SU-DHL-6 (cell line): ENCODE measurements around the gene HRK.

Experiments used
- H2AFZ ChIP-seq: fragments of 200-600 bp; sonication (generic); 2 replicates; pipeline ENCODE4 v1.6.1; 2014; ENCODE audit warnings: low read depth, mild to moderate bottlenecking, moderate library complexity, mixed read lengths, antibody characterized with exemption, low read length; ENCODE audit not compliant: severe bottlenecking
- H3F3A ChIP-seq: fragments of 200-600 bp; shearing (Covaris generic); 2 replicates; pipeline ENCODE4 v1.6.0; 2016; ENCODE audit warnings: antibody characterized with exemption, mild to moderate bottlenecking; ENCODE audit not compliant: insufficient read depth
- H3K27ac ChIP-seq: fragments of 200-600 bp; sonication (generic); 2 replicates; pipeline ENCODE4 v1.5.1; 2016; ENCODE audit warnings: low read depth, mild to moderate bottlenecking, low read length, moderate library complexity, mixed read lengths
- H3K27me3 ChIP-seq: fragments of 200-600 bp; sonication (generic), shearing (Covaris generic); 2 replicates; pipeline ENCODE4 v1.6.0; 2014; ENCODE audit warnings: mild to moderate bottlenecking, low read length
- H3K36me3 ChIP-seq: fragments of 200-600 bp; sonication (generic); 2 replicates; pipeline ENCODE4 v1.6.1; 2014; ENCODE audit warnings: mild to moderate bottlenecking, low read length, mixed read lengths
- H3K4me2 ChIP-seq: fragments of 300-600, 200-600 bp; shearing (Covaris generic), sonication (generic); 2 replicates; pipeline ENCODE4 v1.6.0; 2014; ENCODE audit warnings: low read length, low read depth, mild to moderate bottlenecking; ENCODE audit not compliant: poor library complexity, severe bottlenecking
- H3K4me3 ChIP-seq: fragments of 200-600 bp; sonication (generic); 2 replicates; pipeline ENCODE4 v1.5.1; 2014; ENCODE audit warnings: antibody characterized with exemption, low read length, mild to moderate bottlenecking, mixed read lengths; ENCODE audit not compliant: insufficient read depth, poor library complexity, severe bottlenecking
- H3K79me2 ChIP-seq: fragments of 200-600 bp; sonication (generic); 2 replicates; pipeline ENCODE4 v1.6.1; 2014; ENCODE audit warnings: mild to moderate bottlenecking, low read length, moderate library complexity; ENCODE audit not compliant: insufficient read depth
- H3K9ac ChIP-seq: fragments of 200-600 bp; sonication (generic); 2 replicates; pipeline ENCODE4 v1.7.0; 2014; ENCODE audit warnings: mild to moderate bottlenecking, low read length
- H3K9me2 ChIP-seq: fragments of 200-600 bp; sonication (generic); replicated peaks from 2 replicates; pipeline ENCODE4 v1.6.1; 2014; ENCODE audit warnings: low read length; ENCODE audit not compliant: insufficient read depth
- H3K9me3 ChIP-seq: fragments of 200-600 bp; sonication (generic); 2 replicates; pipeline ENCODE4 v1.6.1; 2014; ENCODE audit warnings: low read length, mixed read lengths; ENCODE audit not compliant: insufficient read depth
- H4K20me1 ChIP-seq: fragments of 200-600 bp; sonication (generic); 2 replicates; pipeline ENCODE4 v1.6.1; 2014; ENCODE audit warnings: low read depth, mild to moderate bottlenecking, antibody characterized with exemption, low read length, moderate library complexity, mixed read lengths
- CTCF ChIP-seq: fragments of 200-600 bp; sonication (generic); IDR thresholded peaks from one replicate; pipeline ENCODE4 v1.5.1; 2017; ENCODE audit warnings: antibody characterized with exemption, mild to moderate bottlenecking, low read length, moderate library complexity; ENCODE audit not compliant: insufficient read depth, poor library complexity, severe bottlenecking
- EZH2phosphoT487 ChIP-seq: fragments of 200-600 bp; sonication (generic), shearing (Covaris generic); conservative IDR thresholded peaks from 2 replicates; pipeline ENCODE4 v1.6.1; 2018; ENCODE audit warnings: mild to moderate bottlenecking, antibody characterized with exemption, low read length, moderate library complexity, mixed read lengths

HRK gene

GRCh38 chr12:116922194-116922897 lies 41.1 kb upstream of the HRK start:
- no peaks in the 10 kb centered on the region for H3K9me2 ChIP-seq
- TF ChIP-seq EZH2phosphoT487: no peak
- no peak for TF ChIP-seq CTCF
- no peak overlapping the region for H3K9ac ChIP-seq
- peaks cover 39% of the 10 kb centered on the region for H3K79me2 ChIP-seq
- H3K4me3 ChIP-seq: no peak overlapping the region
- H3K27ac ChIP-seq: no peak overlapping the region
- H3K9me3 ChIP-seq: no peaks in the 10 kb centered on the region
- peaks cover 3% of the 10 kb centered on the region; the same call in 1 of the 2 replicates for H3K36me3 ChIP-seq
- no peaks in the 10 kb centered on the region for H3K27me3 ChIP-seq
- peaks cover 13% of the 10 kb centered on the region; the same call in 1 of the 2 replicates for H3F3A ChIP-seq
- peaks cover 8% of the 10 kb centered on the region; the same call in 1 of the 2 replicates for H4K20me1 ChIP-seq
- H3K4me2 ChIP-seq: no peak overlapping the region
- H2AFZ ChIP-seq: no peak overlapping the region

GRCh38 chr12:116920939-116921338 lies 39.7 kb upstream of the HRK start:
- peaks cover 44% of the 10 kb centered on the region for H3K79me2 ChIP-seq
- H3K4me3 ChIP-seq: no peak overlapping the region
- peaks cover 8% of the 10 kb centered on the region; the same call in 1 of the 2 replicates for H4K20me1 ChIP-seq
- no peak overlapping the region for H3K27ac ChIP-seq
- H2AFZ ChIP-seq: no peak overlapping the region
- no peaks in the 10 kb centered on the region for H3K9me2 ChIP-seq
- TF ChIP-seq CTCF (no peak), EZH2phosphoT487 (no peak)
- no peak overlapping the region for H3K9ac ChIP-seq
- H3K9me3 ChIP-seq: no peaks in the 10 kb centered on the region
- no peaks in the 10 kb centered on the region for H3K27me3 ChIP-seq
- H3K36me3 ChIP-seq: peaks cover 3% of the 10 kb centered on the region; the same call in 1 of the 2 replicates
- H3F3A ChIP-seq: peaks cover 13% of the 10 kb centered on the region; the same call in 1 of the 2 replicates
- no peak overlapping the region for H3K4me2 ChIP-seq

GRCh38 chr12:116919706-116920485 lies 38.7 kb upstream of the HRK start:
- peaks cover 45% of the 10 kb centered on the region for H3K79me2 ChIP-seq
- no peak overlapping the region for H3K27ac ChIP-seq

More at GRCh38 chr12:116919706-116920485, 38.7 kb upstream of the HRK start:
- no peak overlapping the region for H3K9ac ChIP-seq
- H3K36me3 ChIP-seq: peaks cover 3% of the 10 kb centered on the region; the same call in 1 of the 2 replicates
- no peak overlapping the region for H3K4me2 ChIP-seq
- no peaks in the 10 kb centered on the region; the same call in 1 of the 2 replicates for H4K20me1 ChIP-seq
- no peaks in the 10 kb centered on the region for H3K9me2 ChIP-seq
- no peaks in the 10 kb centered on the region for H3K9me3 ChIP-seq
- peaks cover 13% of the 10 kb centered on the region; the same call in 1 of the 2 replicates for H3F3A ChIP-seq
- no peak for TF ChIP-seq CTCF
- H3K4me3 ChIP-seq: no peak overlapping the region
- H3K27me3 ChIP-seq: no peaks in the 10 kb centered on the region
- no peak overlapping the region for H2AFZ ChIP-seq
